Measurements from ENCODE around the gene PODN.

Gene PODN

GRCh38 chr1:53091841-53092645, 30.0 kb downstream of the PODN start:
- no peak for DNase-seq

GRCh38 chr1:53092659-53093450, 30.8 kb downstream of the PODN start:
- DNase-seq: no peak

- DNase-seq: no peak
These were observed 31.4 kb downstream of the PODN start for GRCh38 chr1:53093451-53093754.

- DNase-seq: no peak
These were observed 31.9 kb downstream of the PODN start for GRCh38 chr1:53093778-53094532.

- no peak for DNase-seq
These were observed 32.5 kb downstream of the PODN start for GRCh38 chr1:53094533-53094919.

GRCh38 chr1:53104289-53104913, 42.4 kb downstream of the PODN start:
- DNase-seq: no peak

GRCh38 chr1:53107090-53107489, 45.1 kb downstream of the PODN start:
- no peak for DNase-seq

GRCh38 chr1:53107570-53108322, 45.7 kb downstream of the PODN start:
- DNase-seq: no peak

- no peak for DNase-seq
These were observed 46.9 kb downstream of the PODN start for GRCh38 chr1:53108646-53109580.

- no peak for DNase-seq
These were observed 48.5 kb downstream of the PODN start for GRCh38 chr1:53110370-53111072.

GRCh38 chr1:53111073-53111556, 49.1 kb downstream of the PODN start:
- DNase-seq: no peak

GRCh38 chr1:53111693-53112092, 49.7 kb downstream of the PODN start:
- no peak for DNase-seq

- no peak for DNase-seq
These were observed 50.3 kb downstream of the PODN start for GRCh38 chr1:53112271-53112774.

GRCh38 chr1:53112861-53113260, 50.8 kb downstream of the PODN start:
- no peak for DNase-seq

GRCh38 chr1:53114090-53114489, 52.1 kb downstream of the PODN start:
- DNase-seq: no peak

- no peak for DNase-seq
These were observed 52.8 kb downstream of the PODN start for GRCh38 chr1:53114581-53115400.

- DNase-seq: no peak
These were observed 53.6 kb downstream of the PODN start for GRCh38 chr1:53115403-53116306.

GRCh38 chr1:53116307-53116810, 54.3 kb downstream of the PODN start:
- no peak for DNase-seq

Data from NCI-H1105 treated with DMSO at 0.1 percent for 48 hours (cell line).